Osteoblast (primary cell): ENCODE results near the gene ZNF268. TPM values are rescaled to one million over a fixed set of nuclear protein-coding genes. Genes with fewer than 3 reads are reported as not detected.
A peak's percentile ranks its signal among the peaks of the same experiment; 100 is the strongest.

Experiments used
- DNase-seq: peaks from one replicate; pipeline ENCODE4 v3.0.0; 2011; ENCODE audit warnings: low spot score, mixed read lengths; ENCODE audit not compliant: insufficient read length; ENCODE audit errors: missing footprints
- H2AFZ ChIP-seq: 2 replicates; pipeline ENCODE4 v1.6.0; 2011; ENCODE audit warnings: mild to moderate bottlenecking, low read length
- H3K27ac ChIP-seq: 2 replicates; pipeline ENCODE4 v1.5.1; 2011; ENCODE audit warnings: mild to moderate bottlenecking, low read depth, low read length, moderate library complexity
- H3K27me3 ChIP-seq: 2 replicates; pipeline ENCODE4 v1.6.0; 2012; ENCODE audit warnings: mild to moderate bottlenecking, control low read depth, inconsistent platforms, low read length, moderate library complexity; ENCODE audit not compliant: insufficient read depth
- H3K36me3 ChIP-seq: 2 replicates; pipeline ENCODE4 v1.5.1; 2011; ENCODE audit warnings: mild to moderate bottlenecking, low read length, control low read depth, moderate library complexity; ENCODE audit not compliant: insufficient read depth
- H3K4me1 ChIP-seq: 2 replicates; pipeline ENCODE4 v1.5.1; 2011; ENCODE audit warnings: mild to moderate bottlenecking, low read length, control low read depth, moderate library complexity; ENCODE audit not compliant: insufficient read depth
- H3K4me2 ChIP-seq: 2 replicates; pipeline ENCODE4 v1.6.0; 2011; ENCODE audit warnings: mild to moderate bottlenecking, low read length; ENCODE audit not compliant: insufficient read depth
- H3K4me3 ChIP-seq: fragments of 200-600 bp; sonication (generic); 3 replicates; pipeline ENCODE4 v1.5.1; 2012; ENCODE audit warnings: mild to moderate bottlenecking, low read length, inconsistent platforms; ENCODE audit not compliant: insufficient read depth
- H3K79me2 ChIP-seq: 2 replicates; pipeline ENCODE4 v1.6.0; 2012; ENCODE audit warnings: mild to moderate bottlenecking, low read length, control low read depth, inconsistent platforms; ENCODE audit not compliant: insufficient read depth
- H3K9me3 ChIP-seq: 2 replicates; pipeline ENCODE4 v1.5.1; 2011; ENCODE audit warnings: low read depth, low read length, control low read depth
- H4K20me1 ChIP-seq: 2 replicates; pipeline ENCODE4 v1.6.0; 2012; ENCODE audit warnings: mild to moderate bottlenecking, low read length, control low read depth; ENCODE audit not compliant: insufficient read depth
- total RNA-seq: library from RNA; depleted of rRNA; stranded (reverse); fragments of >200 nt; gene quantifications from 2 replicates; pipeline ENCODE4 v1.2.3, GENCODE V29; 2012
- TF ChIP-seq, protein P1 (sequence below): IDR thresholded peaks from 2 replicates; pipeline ENCODE4 v1.5.1; 2011; ENCODE audit warnings: mild to moderate bottlenecking, low read depth, low read length, moderate library complexity; ENCODE audit errors: extremely low read depth

ZNF268 gene
- total RNA-seq, 1 donor = 20.3 TPM

DNA sequence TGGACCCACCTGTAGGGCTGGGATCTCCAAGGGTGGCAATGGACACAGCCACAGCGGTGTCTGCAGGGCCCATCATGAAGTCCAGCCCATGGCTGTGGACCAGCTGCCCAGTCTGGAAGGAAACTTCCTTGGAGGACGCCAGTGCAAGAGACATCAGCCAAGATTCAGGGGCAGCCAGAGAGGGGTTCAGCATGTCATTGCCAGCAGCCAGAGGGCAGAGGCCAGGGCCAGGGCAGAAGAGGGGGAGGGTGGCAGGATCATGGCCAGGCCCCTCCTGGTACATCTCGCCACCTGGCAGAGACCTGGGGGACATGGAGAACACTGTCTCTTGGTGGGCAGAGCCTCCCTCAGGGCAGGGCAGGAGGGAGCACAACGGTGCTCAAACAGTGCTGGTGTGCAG is 44.2 kb downstream of the ZNF268 start:
- Histone ChIP-seq H3K4me2 (no peak overlapping the region), H4K20me1 (no peaks in the 10 kb centered on the region), H3K27me3 (no peaks in the 10 kb centered on the region), H3K36me3 (no peaks in the 10 kb centered on the region), H3K4me1 (no peaks in the 10 kb centered on the region), H3K9me3 (no peaks in the 10 kb centered on the region), H3K27ac (no peak overlapping the region), H3K4me3 (no peak overlapping the region), H3K79me2 (no peaks in the 10 kb centered on the region), H2AFZ (no peak overlapping the region)
- TF ChIP-seq, protein P1, sequence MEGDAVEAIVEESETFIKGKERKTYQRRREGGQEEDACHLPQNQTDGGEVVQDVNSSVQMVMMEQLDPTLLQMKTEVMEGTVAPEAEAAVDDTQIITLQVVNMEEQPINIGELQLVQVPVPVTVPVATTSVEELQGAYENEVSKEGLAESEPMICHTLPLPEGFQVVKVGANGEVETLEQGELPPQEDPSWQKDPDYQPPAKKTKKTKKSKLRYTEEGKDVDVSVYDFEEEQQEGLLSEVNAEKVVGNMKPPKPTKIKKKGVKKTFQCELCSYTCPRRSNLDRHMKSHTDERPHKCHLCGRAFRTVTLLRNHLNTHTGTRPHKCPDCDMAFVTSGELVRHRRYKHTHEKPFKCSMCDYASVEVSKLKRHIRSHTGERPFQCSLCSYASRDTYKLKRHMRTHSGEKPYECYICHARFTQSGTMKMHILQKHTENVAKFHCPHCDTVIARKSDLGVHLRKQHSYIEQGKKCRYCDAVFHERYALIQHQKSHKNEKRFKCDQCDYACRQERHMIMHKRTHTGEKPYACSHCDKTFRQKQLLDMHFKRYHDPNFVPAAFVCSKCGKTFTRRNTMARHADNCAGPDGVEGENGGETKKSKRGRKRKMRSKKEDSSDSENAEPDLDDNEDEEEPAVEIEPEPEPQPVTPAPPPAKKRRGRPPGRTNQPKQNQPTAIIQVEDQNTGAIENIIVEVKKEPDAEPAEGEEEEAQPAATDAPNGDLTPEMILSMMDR = no peak
- DNase-seq = no peak

DNA sequence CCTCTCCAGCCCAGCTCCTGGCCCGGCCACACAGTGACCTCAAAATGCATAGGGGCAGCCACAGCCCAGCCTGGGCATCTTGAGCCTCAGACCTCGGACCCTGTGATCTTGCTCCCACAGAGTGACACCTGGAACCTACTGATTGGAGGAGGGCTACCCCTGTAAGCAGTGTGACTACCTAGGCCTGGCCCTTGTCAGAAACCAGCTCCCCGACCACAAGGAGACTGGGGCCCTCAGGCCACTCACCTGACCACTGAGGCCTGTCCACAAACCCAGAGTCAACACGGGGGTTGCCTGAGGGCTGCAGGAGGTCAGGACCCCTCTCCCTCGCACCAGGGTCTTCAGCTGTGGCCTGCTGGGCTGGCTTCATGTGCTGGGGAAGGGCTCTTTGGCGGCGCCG is 45.4 kb downstream of the ZNF268 start:
- H3K27ac ChIP-seq = no peak overlapping the region
- H3K36me3 ChIP-seq = no peaks in the 10 kb centered on the region
- TF ChIP-seq, protein P1 = no peak
- H3K4me1 ChIP-seq = no peaks in the 10 kb centered on the region
- no peak overlapping the region for H3K4me3 ChIP-seq
- H3K79me2 ChIP-seq = no peaks in the 10 kb centered on the region
- H3K9me3 ChIP-seq = peaks cover under 1% of the 10 kb centered on the region
- H3K4me2 ChIP-seq = no peak overlapping the region
- H4K20me1 ChIP-seq = no peaks in the 10 kb centered on the region
- H3K27me3 ChIP-seq = no peaks in the 10 kb centered on the region
- no peak overlapping the region for H2AFZ ChIP-seq
- no peak for DNase-seq

DNA sequence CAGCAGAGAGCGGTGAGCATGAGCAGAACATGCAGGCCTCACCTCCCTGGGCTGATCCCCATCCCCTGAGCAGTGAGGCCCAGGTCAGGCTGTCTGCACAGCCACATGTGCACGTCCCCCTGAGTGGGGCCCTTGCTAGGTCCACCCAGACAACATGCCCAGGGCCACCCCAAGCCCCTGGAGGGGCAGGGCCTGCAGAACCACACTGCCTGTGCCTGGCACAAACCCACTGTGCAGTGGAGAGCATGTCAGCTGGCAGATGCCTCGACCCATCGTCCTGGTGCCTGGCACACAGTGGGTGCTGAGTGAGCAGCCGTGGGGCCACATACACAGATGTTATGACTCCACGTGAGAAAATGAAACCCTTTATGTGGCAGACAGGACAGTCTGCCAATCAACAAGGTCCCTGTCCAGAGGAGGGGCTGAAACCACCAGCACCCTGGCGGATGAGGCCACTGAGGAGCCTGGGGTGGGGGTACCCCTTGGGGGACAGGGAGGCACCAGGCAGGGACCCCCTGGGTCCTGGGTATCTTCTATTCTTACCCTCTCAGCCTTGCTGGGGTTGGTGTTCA is 46.1 kb downstream of the ZNF268 start:
- H3K9me3 ChIP-seq = peaks cover 3% of the 10 kb centered on the region

DNA sequence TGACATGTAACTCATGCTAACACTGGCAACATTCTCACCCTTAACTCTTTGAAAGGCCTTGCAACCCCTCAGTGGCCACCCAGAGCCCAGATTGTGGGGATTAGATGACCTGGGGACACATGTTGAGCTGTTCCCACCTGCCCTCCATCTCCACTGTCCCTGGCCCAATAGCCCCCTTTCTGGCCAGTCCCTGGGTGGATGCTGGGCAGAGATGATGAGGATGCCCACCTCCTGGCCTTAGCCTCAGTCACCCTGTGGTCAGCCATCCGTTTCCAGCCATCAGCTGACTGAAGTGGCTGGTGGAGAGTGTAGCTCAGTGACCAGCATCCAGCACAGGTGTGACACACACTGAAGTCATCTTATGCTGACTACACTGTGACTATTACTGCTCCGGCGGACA is 49.7 kb downstream of the ZNF268 start:
- Histone ChIP-seq H4K20me1 (no peaks in the 10 kb centered on the region), H3K27me3 (no peaks in the 10 kb centered on the region), H3K4me1 (no peaks in the 10 kb centered on the region), H2AFZ (no peak overlapping the region), H3K9me3 (peaks cover 3% of the 10 kb centered on the region), H3K27ac (no peak overlapping the region), H3K4me3 (no peak overlapping the region), H3K4me2 (no peak overlapping the region), H3K79me2 (no peaks in the 10 kb centered on the region), H3K36me3 (no peaks in the 10 kb centered on the region)
- TF ChIP-seq, protein P1 = no peak
- peak; percentile 66 for DNase-seq

More for the DNA sequence above, 46.1 kb downstream of the ZNF268 start:
- no peaks in the 10 kb centered on the region for H4K20me1 ChIP-seq
- H3K27me3 ChIP-seq = no peaks in the 10 kb centered on the region
- H3K4me1 ChIP-seq = no peaks in the 10 kb centered on the region
- H3K79me2 ChIP-seq = no peaks in the 10 kb centered on the region
- H3K36me3 ChIP-seq = no peaks in the 10 kb centered on the region
- H2AFZ ChIP-seq = no peak overlapping the region
- peak; percentile 75 for DNase-seq
- TF ChIP-seq, protein P1 = no peak
- H3K27ac ChIP-seq = no peak overlapping the region
- H3K4me3 ChIP-seq = no peak overlapping the region
- H3K4me2 ChIP-seq = no peak overlapping the region
